ENCODE results near the gene SELPLG. TPM values are rescaled to one million over a fixed set of nuclear protein-coding genes. Genes with fewer than 3 reads are reported as not detected.

Gene SELPLG
- total and polyA plus RNA-seq, 2 of the 4 experiments (the other 2 are of a cell fraction) = 3.2 to 10.8 TPM

DNA sequence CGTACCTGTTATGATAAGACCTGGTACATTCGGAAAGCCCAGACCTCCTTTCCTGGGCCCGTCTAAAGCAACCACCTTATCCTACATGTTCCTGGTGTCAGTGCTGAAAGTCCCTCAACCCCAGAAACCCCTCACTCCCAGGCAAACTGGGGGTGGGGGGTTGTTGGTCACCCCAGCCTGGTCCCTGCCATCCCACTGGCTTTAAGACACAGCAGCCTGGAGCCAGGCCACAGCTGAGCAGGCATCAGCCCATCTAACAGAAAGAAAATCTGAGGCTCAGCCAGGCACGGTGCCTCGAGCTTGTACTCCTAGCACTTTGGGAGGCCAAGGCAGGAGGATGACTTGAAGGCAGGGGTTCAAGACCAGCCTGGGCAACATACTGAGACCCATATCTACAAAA, 4.5 kb downstream of the SELPLG start:
- Histone ChIP-seq H3K14ac (replicated peaks; ENCODE audit: low read depth, low read length) (peak overlapping the region; percentile 88), H4K91ac (ENCODE audit: insufficient read depth, low read depth, low read length) (peak overlapping the region; percentile 85), H3K4me2 (ENCODE audit: low read depth, low read length) (no peak overlapping the region), H3K23ac (ENCODE audit: low read depth, low read length) (peak overlapping the region; percentile 38), H3K4me3 (ENCODE audit: insufficient read depth, low read depth, low read length) (no peak overlapping the region), H3K27ac (ENCODE audit: insufficient read depth, low read length) (peak overlapping the region; percentile 59; the same call in 1 of the 2 replicates), H4K8ac (ENCODE audit: low read depth in 2 of 2, low read length in 2 of 2) (peak overlapping the region; percentile 54 to 88; a peak in 3 of 4 replicates), H3K18ac (ENCODE audit: low read depth, low read length) (peak overlapping the region; percentile 13; the same call in 1 of the 2 replicates), H3K4me1 (ENCODE audit: control insufficient read depth, insufficient read depth, low read length) (peaks cover 27% of the 10 kb centered on the region), H2AK5ac (ENCODE audit: low read depth, low read length) (peak overlapping the region; percentile 73), H3K4ac (ENCODE audit: low read depth, low read length) (peak overlapping the region; percentile 81), H2BK15ac (ENCODE audit: low read depth, low read length) (peak overlapping the region; percentile 87; the same call in 1 of the 3 replicates), H3K27me3 (ENCODE audit: control insufficient read depth, insufficient read depth, low read length) (no peaks in the 10 kb centered on the region), H3K9me3 (ENCODE audit: control insufficient read depth, insufficient read depth, low read length) (no peaks in the 10 kb centered on the region), H4K20me1 (ENCODE audit: insufficient read depth, low read length) (no peaks in the 10 kb centered on the region), H3K36me3 (ENCODE audit: control insufficient read depth, insufficient read depth, low read length) (no peaks in the 10 kb centered on the region), H3K9ac (ENCODE audit: low read depth, low read length) (no peak overlapping the region), H2BK20ac (ENCODE audit: low read depth, low read length) (peak overlapping the region; percentile 93), H2AFZ (replicated peaks; ENCODE audit: low read length, poor library complexity) (peak overlapping the region; percentile 81), H2AK9ac (replicated peaks; ENCODE audit: low read depth, low read length, poor library complexity) (peak overlapping the region; percentile 38), H3K56ac (ENCODE audit: extremely low read depth, insufficient read depth, low read length) (no peak overlapping the region), H2BK120ac (ENCODE audit: low read depth, low read length) (peak overlapping the region; percentile 88), H2BK5ac (ENCODE audit: low read depth, low read length, poor library complexity, severe bottlenecking) (peak overlapping the region; percentile 86), H3K9me1 (ENCODE audit: insufficient read depth, low read length) (peaks cover 26% of the 10 kb centered on the region), H3K79me1 (ENCODE audit: low read depth in 1 of 2, low read length in 2 of 2) (peaks cover 0 to 22% of the 10 kb centered on the region in 2 experiments; a peak in 1 of 4 replicates), H4K5ac (ENCODE audit: low read depth, low read length) (peak overlapping the region; percentile 40; the same call in 1 of the 2 replicates)
- WGBS, 2 experiments (ENCODE audit: extremely low coverage in 2 of 2, insufficient read length in 1 of 2) = no CpG with 5 or more reads among the region's 5 CpGs
- no TSS peak for BruUV-seq (replicated peaks)
- ChIA-PET POLR2A (ENCODE audit: unreplicated experiment) (no interaction called here), CTCF (interaction anchor here (0.6 to 1.4 kb wide), 3 partner anchors 11 to 322 kb away, joined by 3 read pairs; no protein-coding TSS in a partner anchor)
- ATAC-seq (ENCODE audit: low read depth) (no peak), DNase-seq (no peak)
- in situ Hi-C loops (cut with MboI; ENCODE audit: low sequenced_read_pairs) = loop anchor here (25.0 kb wide), 1 partner anchor 458 kb away; the partner anchor contains the start of genes ALKBH2 and UNG
- intact Hi-C loops (cut with micrococcal nuclease) = loop anchor here (5.0 kb wide), 1 partner anchor 463 kb away; the partner anchor contains the start of gene ALKBH2
- dilution Hi-C loops (cut with HindIII; ENCODE audit: low sequenced_read_pairs, unreplicated experiment) = no loop called here
- TF ChIP-seq BHLHE40 (IDR thresholded peaks at IDR 0.05; ENCODE audit: low read depth, low read length) (no peak), CHD1 (IDR thresholded peaks at IDR 0.05; ENCODE audit: low read depth, low read length) (no peak), RCOR1 (IDR thresholded peaks at IDR 0.05; ENCODE audit: insufficient replicate concordance, low read length) (no peak), FOS (IDR thresholded peaks at IDR 0.05; ENCODE audit: low read depth, low read length) (no peak), RAD21 (IDR thresholded peaks at IDR 0.05; ENCODE audit: low read length) (no peak), SMC3 (IDR thresholded peaks at IDR 0.05; ENCODE audit: low read depth, low read length) (no peak), NFE2L2 (IDR thresholded peaks at IDR 0.05; ENCODE audit: low read depth, low read length) (no peak), MAFK (IDR thresholded peaks at IDR 0.05; ENCODE audit: low read depth, low read length) (no peak), MXI1 (IDR thresholded peaks at IDR 0.05; ENCODE audit: borderline replicate concordance, low read depth, low read length) (no peak), MAZ (IDR thresholded peaks at IDR 0.05; ENCODE audit: borderline replicate concordance, low read depth, low read length) (no peak), RFX5 (IDR thresholded peaks at IDR 0.05; ENCODE audit: low read depth, low read length) (no peak), POLR2A (IDR thresholded peaks at IDR 0.05; ENCODE audit: low read depth, low read length) (no peak), CEBPB (IDR thresholded peaks at IDR 0.05; ENCODE audit: low read depth, low read length) (no peak)
- TF ChIP-seq, protein P1, sequence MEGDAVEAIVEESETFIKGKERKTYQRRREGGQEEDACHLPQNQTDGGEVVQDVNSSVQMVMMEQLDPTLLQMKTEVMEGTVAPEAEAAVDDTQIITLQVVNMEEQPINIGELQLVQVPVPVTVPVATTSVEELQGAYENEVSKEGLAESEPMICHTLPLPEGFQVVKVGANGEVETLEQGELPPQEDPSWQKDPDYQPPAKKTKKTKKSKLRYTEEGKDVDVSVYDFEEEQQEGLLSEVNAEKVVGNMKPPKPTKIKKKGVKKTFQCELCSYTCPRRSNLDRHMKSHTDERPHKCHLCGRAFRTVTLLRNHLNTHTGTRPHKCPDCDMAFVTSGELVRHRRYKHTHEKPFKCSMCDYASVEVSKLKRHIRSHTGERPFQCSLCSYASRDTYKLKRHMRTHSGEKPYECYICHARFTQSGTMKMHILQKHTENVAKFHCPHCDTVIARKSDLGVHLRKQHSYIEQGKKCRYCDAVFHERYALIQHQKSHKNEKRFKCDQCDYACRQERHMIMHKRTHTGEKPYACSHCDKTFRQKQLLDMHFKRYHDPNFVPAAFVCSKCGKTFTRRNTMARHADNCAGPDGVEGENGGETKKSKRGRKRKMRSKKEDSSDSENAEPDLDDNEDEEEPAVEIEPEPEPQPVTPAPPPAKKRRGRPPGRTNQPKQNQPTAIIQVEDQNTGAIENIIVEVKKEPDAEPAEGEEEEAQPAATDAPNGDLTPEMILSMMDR (conservative IDR thresholded peaks at IDR 0.05; ENCODE audit: low read depth, low read length) = no peak
- TF ChIP-seq, protein P2, sequence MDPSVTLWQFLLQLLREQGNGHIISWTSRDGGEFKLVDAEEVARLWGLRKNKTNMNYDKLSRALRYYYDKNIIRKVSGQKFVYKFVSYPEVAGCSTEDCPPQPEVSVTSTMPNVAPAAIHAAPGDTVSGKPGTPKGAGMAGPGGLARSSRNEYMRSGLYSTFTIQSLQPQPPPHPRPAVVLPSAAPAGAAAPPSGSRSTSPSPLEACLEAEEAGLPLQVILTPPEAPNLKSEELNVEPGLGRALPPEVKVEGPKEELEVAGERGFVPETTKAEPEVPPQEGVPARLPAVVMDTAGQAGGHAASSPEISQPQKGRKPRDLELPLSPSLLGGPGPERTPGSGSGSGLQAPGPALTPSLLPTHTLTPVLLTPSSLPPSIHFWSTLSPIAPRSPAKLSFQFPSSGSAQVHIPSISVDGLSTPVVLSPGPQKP (IDR thresholded peaks at IDR 0.05; ENCODE audit: borderline replicate concordance, low read depth, low read length) = no peak
- TF ChIP-seq, protein P3, sequence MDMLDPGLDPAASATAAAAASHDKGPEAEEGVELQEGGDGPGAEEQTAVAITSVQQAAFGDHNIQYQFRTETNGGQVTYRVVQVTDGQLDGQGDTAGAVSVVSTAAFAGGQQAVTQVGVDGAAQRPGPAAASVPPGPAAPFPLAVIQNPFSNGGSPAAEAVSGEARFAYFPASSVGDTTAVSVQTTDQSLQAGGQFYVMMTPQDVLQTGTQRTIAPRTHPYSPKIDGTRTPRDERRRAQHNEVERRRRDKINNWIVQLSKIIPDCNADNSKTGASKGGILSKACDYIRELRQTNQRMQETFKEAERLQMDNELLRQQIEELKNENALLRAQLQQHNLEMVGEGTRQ (IDR thresholded peaks at IDR 0.05; ENCODE audit: low read depth, low read length) = no peak

Data from IMR-90 (cell line).